ENCODE data around the gene DCDC2C.
A peak's percentile ranks its signal among the peaks of the same experiment; 100 is the strongest.
"Not testable (repeated sequence)": the region's sequence is repeated elsewhere in the genome, so short reads cannot be mapped to it uniquely, and the experiment has no call there.

The DCDC2C gene

DNA sequence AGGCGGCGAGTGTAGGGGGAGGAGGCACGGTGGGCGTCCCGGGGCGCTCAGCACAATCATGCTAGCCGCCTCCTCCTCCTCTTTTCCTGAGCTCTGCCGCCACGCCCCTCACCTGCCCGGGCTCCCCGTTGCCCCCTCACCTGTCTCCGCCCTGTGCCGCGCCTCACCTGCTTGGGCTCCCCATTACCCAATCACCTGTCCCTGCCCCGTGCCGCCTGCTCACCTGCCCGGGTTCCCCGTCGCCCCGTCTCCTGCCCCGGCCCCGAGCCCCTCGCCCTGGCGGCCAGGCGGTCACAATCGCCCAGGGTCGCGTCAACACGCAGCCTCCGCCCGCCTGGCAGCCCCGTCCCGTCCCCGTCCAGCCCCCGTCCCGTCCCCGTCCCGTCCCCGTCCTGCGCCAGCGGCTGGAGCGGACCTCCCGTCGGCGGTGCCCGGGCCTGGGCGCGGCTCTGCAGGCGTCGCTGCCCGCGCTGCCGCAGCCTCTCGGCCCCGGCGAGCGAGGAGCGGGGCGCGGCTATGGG lies at the start of gene DCDC2C:
Gene DCDC2C, plus strand, starts transcription at position 340 of the 521 bp plus-strand sequence. Its CDS starts 177 bp downstream, at position 517.
- DNase-seq = no peak

DNA sequence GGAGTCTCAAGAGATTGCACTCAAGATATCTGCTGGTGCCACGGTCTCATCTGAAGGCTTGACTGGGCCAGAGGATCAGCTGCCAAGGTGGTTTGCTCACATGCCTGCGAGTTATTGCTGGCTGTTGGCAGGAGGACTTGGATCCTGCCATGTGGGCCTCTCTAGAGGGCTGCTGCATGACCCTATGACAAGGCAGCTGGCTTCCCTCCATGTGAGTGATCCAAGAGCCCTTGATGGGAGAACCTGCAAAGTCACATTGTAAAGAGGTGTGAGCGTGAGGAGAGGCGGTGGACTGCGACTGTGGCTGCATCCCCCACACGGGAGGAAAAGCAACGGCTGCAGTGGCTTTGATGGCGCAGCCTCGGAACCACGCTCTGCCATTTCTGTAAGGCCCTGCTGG lies 49.4 kb upstream of the DCDC2C start:
- peak; percentile 23 for DNase-seq

- DNase-seq = peak; percentile 75
These were observed 48.7 kb upstream of the DCDC2C start for GRCh38 chr2:3654531-3655225.

GRCh38 chr2:3655871-3656761 lies 47.3 kb upstream of the DCDC2C start:
- DNase-seq = no peak

GRCh38 chr2:3656762-3657721 lies 46.3 kb upstream of the DCDC2C start:
- DNase-seq = peak; percentile 85

- no peak for DNase-seq
These were observed 45.5 kb upstream of the DCDC2C start, which contains the start of gene ALLC for GRCh38 chr2:3657881-3658280. Gene ALLC (plus strand): TSS chr2:3658200. CDS start chr2:3671158, 12,958 bp downstream.

DNA sequence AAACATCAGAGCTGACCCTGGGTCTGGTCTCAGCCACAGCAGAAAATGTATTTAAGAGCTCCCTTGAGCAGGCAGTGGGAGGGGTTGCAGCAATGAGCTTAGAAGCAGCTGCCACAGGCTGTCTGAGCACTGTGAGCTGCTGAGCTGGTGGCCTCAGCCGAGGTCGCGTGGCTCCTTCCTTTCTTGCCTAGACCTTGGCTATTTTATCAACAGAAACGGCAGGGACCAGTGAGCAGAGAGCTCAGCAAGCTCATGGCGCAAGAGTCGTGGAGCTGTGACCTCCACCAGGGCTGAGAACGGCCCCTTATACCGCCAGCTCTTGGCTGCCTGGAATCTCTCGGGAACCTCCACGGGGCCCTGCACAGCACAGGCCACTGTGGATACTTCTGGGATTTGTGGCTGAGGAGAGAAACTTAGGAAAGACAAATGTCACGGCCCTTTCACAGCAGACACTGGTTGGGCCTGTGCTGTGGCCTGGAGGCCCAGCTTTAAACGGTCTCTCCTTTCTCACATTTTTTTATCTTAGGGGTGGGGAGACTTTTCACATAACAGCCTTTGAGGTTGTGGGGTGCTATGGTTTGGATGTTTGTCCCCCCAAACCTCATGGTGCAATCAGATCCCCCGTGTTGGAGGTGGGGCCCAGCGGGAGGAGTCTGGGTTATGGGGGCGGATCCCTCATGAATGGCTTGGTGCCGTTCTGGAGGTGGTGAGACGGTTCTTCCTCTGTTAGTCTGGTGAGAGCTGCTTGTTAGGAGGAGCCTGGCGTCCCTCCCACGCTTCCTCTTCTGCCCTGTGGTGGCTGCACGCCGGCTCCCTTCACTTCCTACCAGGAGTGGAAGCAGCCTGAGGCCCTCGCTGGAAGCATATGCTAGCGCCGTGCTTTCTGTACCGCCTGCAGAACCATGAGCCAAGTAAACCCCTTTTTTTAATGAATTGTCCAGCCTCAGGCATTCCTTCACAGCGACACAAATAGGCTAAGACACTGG lies 43.6 kb upstream of the DCDC2C start:
- DNase-seq = peak; percentile 70

- DNase-seq = not testable (repeated sequence)
These were observed 42.7 kb upstream of the DCDC2C start for GRCh38 chr2:3660640-3661039.

DNA sequence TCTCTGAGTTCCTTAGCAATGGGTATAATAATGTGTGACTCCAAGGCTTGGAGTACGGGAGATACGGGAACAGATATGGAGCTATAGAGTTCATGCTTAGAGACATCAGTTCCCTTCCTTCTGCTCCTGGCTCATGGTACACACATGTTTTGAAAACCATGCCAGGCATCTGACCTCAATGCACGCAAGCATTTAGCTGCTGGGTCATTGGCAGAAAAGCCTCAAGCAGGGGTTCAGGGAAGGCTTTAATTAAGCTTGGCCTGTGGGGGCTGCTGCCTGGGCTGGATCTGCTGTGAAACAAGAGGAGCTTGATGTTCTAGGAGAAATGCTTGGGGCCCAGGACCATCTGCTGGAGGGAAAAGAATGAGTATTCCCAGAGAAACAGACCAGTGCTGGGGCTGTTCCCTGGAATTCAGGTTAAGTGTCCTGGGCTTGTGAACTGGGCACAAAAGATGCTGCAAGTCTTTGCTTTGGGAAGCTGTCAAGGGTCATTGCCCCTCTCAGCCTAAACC lies 42.2 kb upstream of the DCDC2C start:
- DNase-seq = peak; percentile 36

- DNase-seq = no peak
These were observed 41.1 kb upstream of the DCDC2C start for GRCh38 chr2:3662239-3662638.

GRCh38 chr2:3664118-3664517 lies 39.3 kb upstream of the DCDC2C start:
- no peak for DNase-seq

- DNase-seq = no peak
These were observed 38.5 kb upstream of the DCDC2C start for GRCh38 chr2:3664925-3665324.

GRCh38 chr2:3665886-3666612 lies 37.3 kb upstream of the DCDC2C start:
- DNase-seq = no peak

GRCh38 chr2:3666613-3666975 lies 36.8 kb upstream of the DCDC2C start:
- no peak for DNase-seq

GRCh38 chr2:3667151-3667631 lies 36.2 kb upstream of the DCDC2C start:
- no peak for DNase-seq

DNA sequence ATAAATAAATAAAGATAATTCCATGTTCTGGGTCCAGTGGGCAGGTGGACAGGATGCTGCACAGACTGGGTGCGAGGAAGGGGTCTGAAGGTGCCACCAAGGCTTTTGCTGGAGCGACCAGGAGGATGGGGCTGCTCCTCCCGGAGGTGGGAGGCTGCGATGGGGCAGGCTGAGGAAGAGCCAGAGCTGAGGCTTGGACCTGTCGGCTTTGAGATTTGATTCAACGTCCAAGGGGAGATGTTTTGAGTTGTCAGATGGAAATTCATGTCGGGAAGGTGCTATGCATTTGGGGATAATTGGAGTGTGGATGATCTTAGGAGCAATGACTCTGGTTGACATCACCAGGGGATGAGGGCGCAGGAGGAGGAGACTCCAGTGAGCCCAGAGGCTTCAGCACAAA lies 33.7 kb upstream of the DCDC2C start:
- DNase-seq = no peak

DNA sequence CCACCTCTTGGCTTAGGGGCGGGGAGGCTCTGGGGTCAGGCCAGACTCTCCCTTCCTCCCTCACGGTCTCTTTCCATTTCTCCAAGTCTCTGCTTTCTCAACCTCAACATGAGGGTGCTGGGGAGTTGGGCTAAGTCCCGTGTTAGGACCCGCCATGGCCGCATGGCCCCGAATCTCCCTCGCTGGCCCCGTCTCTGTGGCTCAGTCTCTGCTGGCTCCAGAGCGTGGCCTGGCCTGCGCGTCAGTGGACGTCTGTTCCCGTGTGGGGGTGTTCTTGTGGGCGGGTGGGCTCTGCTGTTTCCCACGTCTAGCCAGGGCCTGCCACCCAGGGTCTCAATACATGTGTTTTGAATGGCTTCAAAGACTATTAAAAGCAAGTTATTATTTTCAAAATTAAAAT lies 33.0 kb upstream of the DCDC2C start:
- DNase-seq = no peak

GRCh38 chr2:3670941-3671340 lies 32.4 kb upstream of the DCDC2C start:
- no peak for DNase-seq

DNA sequence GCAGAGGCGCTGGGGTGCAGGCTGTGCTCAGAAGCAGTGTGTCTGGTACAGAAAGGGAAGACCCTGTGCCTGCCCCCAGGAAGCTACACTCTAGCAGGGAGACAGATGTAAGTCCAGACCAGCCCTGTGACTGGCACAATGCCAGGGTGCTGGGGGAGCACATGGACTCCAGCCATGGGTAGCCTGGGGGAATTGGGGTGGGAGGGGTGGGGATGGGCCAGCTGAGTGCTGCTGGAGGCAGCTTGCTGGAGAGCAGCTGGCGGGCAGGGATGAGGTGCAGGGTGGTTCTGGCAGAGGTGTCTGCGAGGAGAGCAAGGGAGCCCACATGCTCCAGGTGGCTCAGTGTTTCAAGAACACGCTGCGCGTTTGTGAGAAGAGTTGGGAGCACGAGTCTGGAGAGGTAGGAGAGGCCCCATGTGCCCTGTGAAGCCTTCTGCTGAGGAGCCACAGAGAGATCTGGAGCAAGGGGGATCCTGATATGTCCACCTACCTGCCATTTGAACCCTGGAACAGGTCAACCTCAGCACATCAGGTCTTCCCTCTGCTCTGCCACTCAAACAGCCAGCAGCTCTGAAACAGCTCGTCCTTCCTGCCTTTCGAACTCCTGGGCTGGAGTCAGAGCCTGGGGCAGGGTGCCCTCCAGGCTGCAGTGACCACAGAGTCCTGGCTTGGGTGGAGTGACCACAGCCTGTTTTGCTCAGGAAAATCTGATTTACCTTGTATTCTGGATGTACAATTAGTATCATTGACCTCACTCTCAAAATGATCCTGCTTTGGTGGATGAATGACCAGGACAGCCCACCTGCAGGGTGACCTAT lies 30.3 kb upstream of the DCDC2C start:
- DNase-seq = no peak

Data from eye (tissue), 1 donor.